ENCODE measurements around the gene CBX2.
A peak's percentile ranks its signal among the peaks of the same experiment; 100 is the strongest.

Gene CBX2

DNA sequence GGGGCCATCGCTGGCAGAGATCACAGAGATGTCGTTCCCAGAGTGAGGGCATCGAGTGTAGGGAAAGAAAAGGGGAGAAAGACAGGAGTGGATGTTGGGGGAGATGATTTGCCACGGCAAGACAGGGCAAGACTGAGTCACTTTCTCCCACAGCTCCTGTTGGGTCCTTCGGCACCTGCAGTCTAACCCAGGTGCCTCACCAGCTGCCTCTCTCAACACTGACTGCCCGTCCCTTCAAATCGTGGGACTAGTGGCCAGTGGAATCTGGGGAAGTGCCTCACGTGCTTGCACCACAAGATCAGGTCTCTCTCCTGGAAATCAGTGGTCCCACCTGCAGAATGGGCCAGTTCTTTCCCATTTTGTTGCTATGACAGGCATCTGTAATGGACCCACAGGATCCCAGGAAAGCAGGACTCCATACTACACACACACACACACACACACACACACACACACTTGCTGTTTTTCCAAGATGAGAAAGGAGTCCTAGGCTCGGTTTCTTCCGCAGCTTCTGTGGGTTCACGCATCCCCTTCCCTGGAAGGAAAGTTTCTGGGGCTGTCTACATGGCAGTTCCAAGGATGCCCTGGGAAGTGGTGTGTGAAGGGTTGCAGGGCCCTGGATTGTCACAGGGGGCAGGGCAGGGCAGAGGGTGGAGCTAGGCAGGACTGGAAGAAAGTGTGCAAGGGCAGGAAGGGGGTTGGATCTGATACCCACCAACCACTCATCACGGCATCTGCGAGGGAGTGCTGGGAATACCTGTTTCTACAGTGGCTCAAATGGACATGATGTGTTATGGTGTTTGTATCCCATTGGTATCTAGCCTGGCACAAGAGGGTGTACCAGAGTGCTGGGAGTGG is 29.1 kb downstream of the CBX2 start:
- H3K4me3 ChIP-seq (ENCODE audit: low read length), result no peak overlapping the region
- DNase-seq (ENCODE audit: low read depth), result no peak
- TF ChIP-seq, protein P1, sequence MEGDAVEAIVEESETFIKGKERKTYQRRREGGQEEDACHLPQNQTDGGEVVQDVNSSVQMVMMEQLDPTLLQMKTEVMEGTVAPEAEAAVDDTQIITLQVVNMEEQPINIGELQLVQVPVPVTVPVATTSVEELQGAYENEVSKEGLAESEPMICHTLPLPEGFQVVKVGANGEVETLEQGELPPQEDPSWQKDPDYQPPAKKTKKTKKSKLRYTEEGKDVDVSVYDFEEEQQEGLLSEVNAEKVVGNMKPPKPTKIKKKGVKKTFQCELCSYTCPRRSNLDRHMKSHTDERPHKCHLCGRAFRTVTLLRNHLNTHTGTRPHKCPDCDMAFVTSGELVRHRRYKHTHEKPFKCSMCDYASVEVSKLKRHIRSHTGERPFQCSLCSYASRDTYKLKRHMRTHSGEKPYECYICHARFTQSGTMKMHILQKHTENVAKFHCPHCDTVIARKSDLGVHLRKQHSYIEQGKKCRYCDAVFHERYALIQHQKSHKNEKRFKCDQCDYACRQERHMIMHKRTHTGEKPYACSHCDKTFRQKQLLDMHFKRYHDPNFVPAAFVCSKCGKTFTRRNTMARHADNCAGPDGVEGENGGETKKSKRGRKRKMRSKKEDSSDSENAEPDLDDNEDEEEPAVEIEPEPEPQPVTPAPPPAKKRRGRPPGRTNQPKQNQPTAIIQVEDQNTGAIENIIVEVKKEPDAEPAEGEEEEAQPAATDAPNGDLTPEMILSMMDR (IDR thresholded peaks at IDR 0.05; ENCODE audit: insufficient read depth, low read depth, low read length, missing control alignments), result no peak

DNA sequence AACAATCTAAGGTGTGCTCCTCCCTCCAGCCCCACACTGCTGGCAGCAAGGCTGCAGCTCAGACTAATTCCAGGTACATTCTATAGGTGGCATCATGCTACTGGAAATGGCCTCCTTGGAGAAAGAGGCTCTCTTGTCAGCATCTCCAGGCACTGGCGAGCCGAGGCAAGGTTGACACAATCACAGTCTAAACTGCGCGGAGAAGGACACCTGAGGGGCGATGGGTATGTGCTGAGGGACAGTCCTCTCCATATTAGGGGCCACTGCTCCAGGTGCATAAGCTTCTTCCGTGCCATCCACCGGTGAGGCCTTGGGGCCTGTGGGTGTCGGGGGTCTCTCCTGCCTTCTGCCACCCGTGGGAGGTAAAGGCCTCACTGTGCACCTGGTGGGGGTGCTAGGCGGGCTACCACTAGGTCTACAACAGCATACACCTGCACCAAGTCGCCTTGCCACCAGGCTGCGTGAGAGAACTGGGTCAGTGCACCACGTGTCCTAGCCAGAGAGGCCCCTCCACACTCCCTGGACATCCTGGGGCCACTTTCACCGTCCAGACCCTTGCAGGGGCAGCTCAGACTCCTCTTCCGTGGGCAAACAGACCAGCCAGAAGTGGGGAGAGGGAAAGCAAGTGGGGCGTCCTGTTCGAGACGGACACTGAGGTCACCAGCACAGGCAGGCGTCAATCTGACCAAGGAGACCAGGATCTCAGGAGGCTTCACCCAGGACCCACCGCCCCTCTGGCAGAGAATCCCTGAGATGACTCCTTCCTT is 31.0 kb downstream of the CBX2 start:
- no peak overlapping the region for H3K4me3 ChIP-seq (ENCODE audit: low read length)
- DNase-seq (ENCODE audit: low read depth), result peak; percentile 84
- TF ChIP-seq, protein P1 (IDR thresholded peaks at IDR 0.05; ENCODE audit: insufficient read depth, low read depth, low read length, missing control alignments), result peak; percentile 72

DNA sequence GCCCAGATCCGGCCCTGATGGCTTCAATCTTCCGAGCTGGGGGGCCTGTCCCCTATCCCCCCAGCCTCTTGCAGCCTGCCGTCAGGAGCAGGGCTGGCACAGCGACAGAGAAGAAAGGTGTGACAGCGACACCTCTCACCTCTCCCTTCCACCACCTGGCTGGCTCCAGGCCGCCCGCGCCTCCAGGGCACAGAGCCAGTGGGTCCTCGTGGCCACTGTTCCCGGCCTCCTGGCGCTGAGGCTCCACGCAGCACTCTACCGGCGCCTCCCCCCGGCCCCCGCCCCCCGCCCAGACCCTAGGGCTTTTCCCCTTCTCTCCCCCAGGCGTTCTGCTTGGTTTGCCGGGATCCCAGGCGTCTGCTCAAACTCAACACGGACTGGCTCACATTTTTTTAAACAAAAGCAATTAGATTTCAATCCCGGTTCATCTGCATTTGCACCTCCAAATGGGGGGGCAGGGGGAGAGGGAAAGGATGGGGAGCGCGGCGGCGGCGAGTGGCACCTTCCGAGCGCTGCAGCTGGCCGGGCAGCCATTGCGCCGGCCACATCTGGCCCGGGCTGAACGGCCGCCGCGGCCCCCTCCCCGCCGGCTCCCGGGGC is 31.7 kb downstream of the CBX2 start:
- H3K4me3 ChIP-seq (ENCODE audit: low read length), result no peak overlapping the region
- no peak for DNase-seq (ENCODE audit: low read depth)
- TF ChIP-seq, protein P1 (IDR thresholded peaks at IDR 0.05; ENCODE audit: insufficient read depth, low read depth, low read length, missing control alignments), result no peak

DNA sequence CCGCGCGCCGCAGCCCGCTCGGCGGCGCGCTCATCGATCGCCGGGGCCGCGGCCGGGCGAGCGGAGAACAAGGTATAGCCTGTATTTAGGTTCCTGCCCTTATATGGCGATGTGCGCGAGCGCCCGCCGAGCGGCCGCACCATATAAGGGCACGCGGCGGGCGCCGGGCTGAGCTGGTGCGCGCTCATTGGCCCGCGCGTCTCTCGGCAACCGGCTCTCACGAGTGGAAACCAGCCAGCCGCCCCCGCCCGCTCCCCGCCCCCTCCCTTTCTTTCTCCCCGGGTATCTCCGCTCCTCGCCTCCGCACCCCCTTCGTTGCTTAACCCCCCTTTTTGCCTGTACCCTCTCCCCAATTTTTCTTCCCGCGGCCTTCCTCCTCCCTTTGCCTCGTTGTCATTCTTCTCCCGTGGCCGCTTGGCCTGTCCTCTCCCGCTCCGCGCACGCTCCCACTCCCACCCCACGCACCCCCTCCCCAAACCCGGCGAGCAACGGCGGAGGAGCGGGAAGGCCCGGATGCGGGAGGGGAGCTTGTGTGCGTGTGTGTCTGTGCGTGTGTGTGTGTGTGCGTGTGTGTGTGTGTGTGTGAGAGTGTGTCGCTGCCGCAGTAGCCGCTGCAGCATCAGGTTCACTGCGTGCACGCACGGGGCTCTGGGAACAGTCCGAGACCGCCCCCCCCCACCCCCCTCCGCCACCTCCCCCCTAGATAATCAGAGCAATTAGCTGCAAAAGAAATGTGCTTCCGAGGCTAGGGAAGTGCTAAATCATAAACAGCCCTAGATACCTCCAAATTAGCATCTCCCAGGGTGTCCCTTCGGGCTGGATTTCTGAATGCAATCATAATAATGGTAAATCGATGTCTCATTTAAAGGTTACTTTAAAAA is 32.4 kb downstream of the CBX2 start:
- DNase-seq (ENCODE audit: low read depth), result peak; percentile 91
- TF ChIP-seq, protein P1 (IDR thresholded peaks at IDR 0.05; ENCODE audit: insufficient read depth, low read depth, low read length, missing control alignments), result no peak
- H3K4me3 ChIP-seq (ENCODE audit: low read length), result no peak overlapping the region

GRCh38 chr17:79811011-79811867 is 33.3 kb downstream of the CBX2 start:
- DNase-seq (ENCODE audit: low read depth), result peak; percentile 40
- no peak overlapping the region for H3K4me3 ChIP-seq (ENCODE audit: low read length)
- TF ChIP-seq, protein P1 (IDR thresholded peaks at IDR 0.05; ENCODE audit: insufficient read depth, low read depth, low read length, missing control alignments), result peak; percentile 29
